Myocyte (in vitro differentiated cells): ENCODE results near the gene C1orf216. TPM values are rescaled to one million over a fixed set of nuclear protein-coding genes. Genes with fewer than 3 reads are reported as not detected.
"Not testable (repeated sequence)": the region's sequence is repeated elsewhere in the genome, so short reads cannot be mapped to it uniquely, and the experiment has no call there.

Source experiments
- DNase-seq: peaks from one replicate; pipeline ENCODE4 v3.0.0-alpha.2; 2012; ENCODE audit warnings: low read depth
- polyA plus RNA-seq: library from polyadenylated mRNA; unstranded; fragments of >200 nt; gene quantifications from one replicate; pipeline ENCODE4 v1.2.1, GENCODE V29; 2012; ENCODE audit warnings: missing spikeins
- total RNA-seq: library from RNA; depleted of rRNA; stranded (reverse); fragments of >200 nt; gene quantifications from 2 replicates; pipeline ENCODE4 v1.2.3, GENCODE V29; 2014

Gene C1orf216, protein sequence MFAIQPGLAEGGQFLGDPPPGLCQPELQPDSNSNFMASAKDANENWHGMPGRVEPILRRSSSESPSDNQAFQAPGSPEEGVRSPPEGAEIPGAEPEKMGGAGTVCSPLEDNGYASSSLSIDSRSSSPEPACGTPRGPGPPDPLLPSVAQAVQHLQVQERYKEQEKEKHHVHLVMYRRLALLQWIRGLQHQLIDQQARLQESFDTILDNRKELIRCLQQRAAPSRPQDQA
- total RNA-seq, result 29.0 and 37.5 TPM in 2 replicates
- 36.2 TPM for polyA plus RNA-seq

- peak; percentile 84 for DNase-seq
Observed at GRCh38 chr1:35718492-35719336, at the start of gene C1orf216. C1orf216 (minus strand) TSS chr1:35718884; CDS start chr1:35716321, 2,563 bp downstream.

- DNase-seq, result no peak
Observed at GRCh38 chr1:35764283-35764682, 45.6 kb upstream of the C1orf216 start.

GRCh38 chr1:35763201-35763600 lies 44.5 kb upstream of the C1orf216 start:
- DNase-seq, result no peak

GRCh38 chr1:35762141-35762540 lies 43.5 kb upstream of the C1orf216 start:
- DNase-seq, result no peak

- DNase-seq, result no peak
Observed at GRCh38 chr1:35756064-35756463, 37.4 kb upstream of the C1orf216 start.

- DNase-seq, result no peak
Observed at GRCh38 chr1:35753626-35754260, 35.1 kb upstream of the C1orf216 start.

DNA sequence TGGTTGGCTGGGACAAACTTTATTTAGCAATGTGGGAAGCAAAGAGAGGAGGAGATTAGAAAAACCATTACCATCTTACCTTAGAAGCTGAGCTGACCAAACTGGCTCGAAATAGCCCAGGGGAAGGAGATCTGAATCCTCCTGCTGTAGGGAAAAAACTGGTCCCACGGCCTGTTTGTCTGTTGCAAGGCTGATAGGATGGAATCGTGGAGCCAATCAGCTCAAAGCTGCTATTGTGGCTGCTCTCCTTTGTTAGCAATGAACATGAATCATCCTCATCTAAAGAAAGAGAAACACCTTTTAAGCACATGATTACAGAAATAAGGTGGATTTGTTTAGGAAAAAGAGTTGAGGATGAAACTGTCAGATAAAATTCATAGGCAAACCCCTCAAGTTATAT lies 29.6 kb upstream of the C1orf216 start:
- peak; percentile 1 for DNase-seq

DNA sequence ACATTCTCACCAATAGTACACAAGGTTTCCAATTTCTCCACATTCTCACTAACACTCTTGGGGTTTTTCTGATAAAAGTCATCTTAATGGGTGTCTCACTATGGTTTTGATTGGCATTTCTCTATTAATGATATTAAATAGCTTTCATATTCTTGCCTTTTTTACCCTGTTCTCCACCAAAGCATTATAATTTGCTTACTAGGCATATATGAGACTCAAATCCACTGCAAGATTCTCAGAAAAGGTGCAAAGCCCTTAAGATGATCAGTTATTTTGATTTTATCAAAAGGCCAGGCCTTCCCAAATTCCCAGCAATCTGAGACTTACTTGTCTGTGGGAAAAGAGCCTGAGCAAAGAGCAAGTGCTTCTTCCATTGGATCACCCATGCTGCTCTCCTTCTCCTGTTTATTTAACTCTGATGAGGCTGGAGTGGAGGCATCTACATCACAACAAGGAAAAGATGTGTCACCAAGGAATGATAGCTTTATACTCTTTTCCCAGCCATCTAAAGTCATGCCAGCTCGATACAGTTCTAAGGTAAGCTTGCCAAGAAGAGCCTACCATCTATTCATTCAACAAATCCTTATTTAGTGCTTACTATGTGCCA lies 26.5 kb upstream of the C1orf216 start:
- DNase-seq, result no peak

- DNase-seq, result no peak
Observed at GRCh38 chr1:35737120-35737519, 18.4 kb upstream of the C1orf216 start.

DNA sequence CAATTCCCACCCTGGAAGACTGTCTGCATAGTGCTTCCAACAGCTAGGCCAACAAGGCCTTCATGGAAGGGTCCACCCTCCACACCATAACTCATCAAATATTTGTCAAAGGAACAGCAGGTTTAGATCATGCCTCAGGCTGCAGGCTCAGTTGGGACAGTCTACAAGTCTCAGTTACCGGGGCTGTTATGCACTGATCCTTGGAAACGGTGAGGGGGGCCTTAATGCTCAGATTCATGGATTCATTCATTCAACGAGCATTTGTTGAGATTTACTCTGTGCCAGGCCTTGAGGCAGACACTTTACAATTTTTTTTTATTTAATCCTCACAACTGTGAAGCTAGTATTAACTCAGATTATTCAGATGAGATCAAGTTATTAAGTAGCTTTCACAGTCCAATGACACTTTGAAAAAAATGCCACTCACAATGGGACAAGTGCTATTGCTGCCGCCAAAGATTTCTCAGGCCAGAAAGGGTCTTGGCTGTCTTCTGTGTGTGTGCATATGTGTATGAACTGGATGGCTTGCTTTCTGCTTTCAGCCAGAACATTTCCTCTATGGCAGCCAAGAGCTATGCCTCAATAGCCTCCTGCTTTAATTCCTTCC lies 8.9 kb upstream of the C1orf216 start:
- no peak for DNase-seq

GRCh38 chr1:35726450-35727433 lies 8.1 kb upstream of the C1orf216 start:
- DNase-seq, result peak; percentile 75

DNA sequence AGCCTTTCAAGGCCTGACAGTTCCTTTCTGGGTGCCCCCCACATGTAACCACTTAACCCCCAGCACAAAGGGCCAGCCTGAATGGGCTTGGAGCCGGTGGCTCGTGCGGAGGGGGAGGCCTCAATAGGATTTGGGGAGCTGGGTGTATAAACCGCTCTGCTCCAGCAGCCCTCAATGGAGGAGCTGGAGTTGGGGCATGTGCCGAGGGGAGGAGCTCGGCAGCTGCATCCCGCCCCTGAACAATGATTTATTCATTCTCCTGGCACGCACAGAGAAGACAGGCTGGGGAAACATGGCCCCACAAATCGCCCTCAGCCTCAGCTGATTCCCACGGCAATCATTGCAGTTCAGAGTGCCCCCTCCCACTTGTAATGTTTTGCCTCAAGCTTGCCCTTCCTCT lies 6.9 kb upstream of the C1orf216 start:
- no peak for DNase-seq

DNA sequence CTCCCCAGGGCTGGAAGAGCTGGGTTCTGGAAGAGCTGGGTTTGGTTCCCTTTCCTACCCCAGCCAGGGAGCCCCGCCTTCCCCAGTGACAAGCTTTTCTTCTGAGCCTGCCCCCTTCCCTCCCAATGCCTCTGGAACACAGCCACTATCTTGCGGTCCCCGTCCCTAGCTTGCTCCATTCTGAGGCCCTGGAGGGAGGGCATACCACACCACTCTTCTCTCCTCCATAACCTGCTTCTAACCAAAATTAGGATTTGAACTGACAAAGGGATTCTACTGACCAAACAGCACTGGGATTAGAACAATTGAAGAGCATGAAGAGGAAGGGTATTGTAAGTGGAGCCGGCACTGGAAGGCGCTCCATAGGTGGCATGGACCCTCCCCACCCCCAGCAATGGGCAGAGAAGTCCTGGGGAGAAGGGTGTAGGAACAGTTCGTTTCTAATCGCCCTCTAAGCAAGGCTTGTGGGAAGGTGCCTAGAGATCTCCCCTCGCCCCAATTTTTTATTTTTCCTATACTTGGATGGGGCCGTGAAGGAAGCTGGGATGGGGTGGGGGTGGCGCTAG lies 690 bp downstream of the C1orf216 start:
- peak; percentile 82 for DNase-seq

DNA sequence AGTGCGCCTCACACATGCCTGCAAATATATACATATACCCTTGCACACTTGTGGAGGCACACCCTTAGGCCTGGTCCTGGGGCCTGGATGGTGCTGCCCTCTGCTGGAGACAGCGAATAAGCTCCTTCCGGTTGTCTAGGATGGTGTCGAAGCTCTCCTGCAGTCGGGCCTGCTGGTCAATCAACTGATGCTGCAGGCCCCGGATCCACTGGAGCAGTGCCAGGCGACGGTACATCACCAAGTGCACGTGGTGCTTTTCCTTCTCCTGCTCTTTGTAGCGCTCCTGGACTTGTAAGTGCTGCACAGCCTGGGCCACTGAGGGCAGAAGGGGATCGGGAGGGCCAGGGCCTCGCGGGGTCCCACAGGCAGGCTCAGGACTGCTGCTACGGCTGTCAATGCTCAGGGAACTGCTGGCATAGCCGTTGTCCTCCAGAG lies 3.1 kb downstream of the C1orf216 start:
- DNase-seq, result peak; percentile 72

GRCh38 chr1:35714921-35715567 lies 3.6 kb downstream of the C1orf216 start:
- no peak for DNase-seq

DNA sequence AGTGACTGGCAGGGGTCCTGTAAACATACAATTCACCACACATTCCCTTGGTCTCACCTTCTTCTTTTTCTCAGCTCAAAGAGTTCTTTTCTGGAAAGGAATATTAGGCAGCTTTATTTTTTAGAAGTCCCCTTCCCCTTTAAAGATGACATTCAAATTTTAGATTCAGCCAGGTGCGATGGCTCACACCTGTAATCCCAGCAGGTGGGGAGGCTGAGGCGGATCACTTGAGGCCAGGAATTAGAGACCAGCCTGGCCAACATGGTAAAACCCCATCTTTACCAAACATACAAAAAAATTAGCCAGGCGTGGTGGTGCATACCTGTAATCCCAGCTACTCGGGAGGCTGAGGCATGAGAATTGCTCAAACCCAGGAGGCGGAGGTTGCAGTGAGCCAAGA lies 7.6 kb downstream of the C1orf216 start:
- not testable (repeated sequence) for DNase-seq

- no peak for DNase-seq
Observed at GRCh38 chr1:35708952-35709351, 9.7 kb downstream of the C1orf216 start.

DNA sequence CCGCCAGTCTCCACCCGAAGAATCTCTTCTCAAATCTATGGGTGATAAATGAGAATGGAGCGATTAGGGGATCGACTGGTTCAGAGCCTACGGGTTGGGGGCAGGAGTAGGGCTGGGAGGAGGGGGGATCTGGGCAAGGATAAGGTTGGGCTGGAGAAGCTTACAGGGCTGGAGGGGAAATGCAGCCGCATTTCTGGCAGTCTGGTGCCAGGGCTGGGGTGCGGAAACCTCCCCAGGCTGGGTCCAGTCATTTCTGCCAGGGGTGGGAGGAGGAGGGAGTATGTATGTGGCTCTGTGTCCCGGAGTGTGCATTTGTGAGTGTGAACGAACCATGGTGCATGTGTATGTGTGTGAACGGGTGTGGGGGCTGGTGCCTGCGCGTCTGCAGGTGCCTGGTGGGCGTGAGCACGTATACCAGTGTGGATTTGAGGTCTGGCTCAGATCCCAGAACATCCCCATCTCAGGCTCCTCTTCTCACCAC lies 10.2 kb downstream of the C1orf216 start:
- DNase-seq, result peak; percentile 19
